Measurements from ENCODE around the gene MED9. TPM values are rescaled to one million over a fixed set of nuclear protein-coding genes. Genes with fewer than 3 reads are reported as not detected.

The MED9 gene
- total and polyA plus RNA-seq, 2 of the 8 experiments (the other 6 are each of a cell fraction or from before 2014, with no cell fraction given), result 15.8 to 19.7 TPM

- Histone ChIP-seq H3K56ac (replicated peaks; ENCODE audit: insufficient read length, low read depth, low read length) (no peak overlapping the region), H4K20me1 (replicated peaks in 1 of 2; ENCODE audit: control insufficient read depth in 1 of 2, insufficient read depth in 2 of 2, low read length in 2 of 2) (no peaks in the 10 kb centered on the region), H3K23ac (ENCODE audit: insufficient read length) (no peak overlapping the region), H2BK120ac (replicated peaks; ENCODE audit: low read depth, low read length) (no peak overlapping the region), H3K79me1 (ENCODE audit: low read depth, low read length) (no peaks in the 10 kb centered on the region), H3K14ac (ENCODE audit: insufficient read length) (no peak overlapping the region), H3K27ac (ENCODE audit: low read depth, low read length) (no peak overlapping the region), H3K9me3 (ENCODE audit: insufficient read depth in 2 of 2, low read depth in 1 of 2, low read length in 1 of 2) (no peaks in the 10 kb centered on the region), H2BK12ac (ENCODE audit: low read depth, low read length) (no peak overlapping the region), H3K4me1 (replicated peaks in 1 of 4; ENCODE audit: control insufficient read depth in 3 of 4, insufficient read depth in 4 of 4, low read length in 3 of 4) (peaks cover 0 to 7% (median 2%) of the 10 kb centered on the region in 4 experiments; a peak in 2 of 7 replicates), H3K4ac (replicated peaks; ENCODE audit: insufficient read length, low read depth, low read length) (no peak overlapping the region), H3K4me3 (ENCODE audit: extremely low read depth in 1 of 4, insufficient read depth in 2 of 4, low read depth in 3 of 4, low read length in 4 of 4) (no peak overlapping the region), H4K91ac (replicated peaks; ENCODE audit: insufficient read length, low read length) (no peak overlapping the region), H3K9ac (replicated peaks in 1 of 4; ENCODE audit: extremely low read depth in 1 of 4, low read depth in 3 of 4, low read length in 3 of 4) (no peak overlapping the region), H3K18ac (ENCODE audit: extremely low read depth, low read length) (no peak overlapping the region), H2BK20ac (ENCODE audit: low read length) (no peak overlapping the region), H4K5ac (ENCODE audit: insufficient read length, low read depth, low read length) (no peak overlapping the region), H2BK15ac (ENCODE audit: low read length) (no peak overlapping the region), H2AK5ac (ENCODE audit: low read depth, low read length) (no peak overlapping the region), H2AFZ (ENCODE audit: low read length) (no peak overlapping the region), H3K23me2 (ENCODE audit: low read depth, low read length) (no peaks in the 10 kb centered on the region), H3K27me3 (replicated peaks in 1 of 4; ENCODE audit: control insufficient read depth in 3 of 4, extremely low read depth in 1 of 4, insufficient read depth in 3 of 4, low read length in 3 of 4) (peaks cover 0 to 3% (median 0%) of the 10 kb centered on the region in 4 experiments; a peak in 2 of 7 replicates), H3K4me2 (ENCODE audit: insufficient read depth in 1 of 2, low read depth in 2 of 2, low read length in 2 of 2) (no peak overlapping the region), H3K79me2 (ENCODE audit: control insufficient read depth in 1 of 2, insufficient read depth in 2 of 2, low read length in 2 of 2) (no peaks in the 10 kb centered on the region), H2BK5ac (ENCODE audit: low read depth, low read length) (no peak overlapping the region), H3K36me3 (ENCODE audit: control insufficient read depth in 2 of 4, insufficient read depth in 4 of 4, low read length in 3 of 4) (no peaks in the 10 kb centered on the region), H4K8ac (ENCODE audit: extremely low read depth, insufficient read depth, low read length) (no peak overlapping the region)
- ChIA-PET POLR2A (ENCODE audit: partially characterized antibody) (no interaction called here), CTCF (ENCODE audit: partially characterized antibody) (interaction anchor here (1.7 to 4.6 kb wide), 4 partner anchors 8 to 82 kb away, joined by 5 to 22 read pairs (median 18); no protein-coding TSS in a partner anchor)
- DNase-seq (ENCODE audit: low read depth in 1 of 2, low spot score in 2 of 2), result no peak
- FAIRE-seq, result no peak
- 95% methylated on average over 9 of the region's 9 CpGs; no CpG with 5 or more reads in 1 of the 2 experiments for WGBS, 2 experiments (ENCODE audit: extremely low coverage in 1 of 2, insufficient coverage in 1 of 2, insufficient read length in 1 of 2, insufficient replicate concordance in 2 of 2, low coverage in 1 of 2, low lambda C conversion rate in 2 of 2, missing lambda C conversion rate in 1 of 2)
- TF ChIP-seq EGR1 (IDR thresholded peaks at IDR 0.05; ENCODE audit: borderline replicate concordance, low read depth, low read length) (no peak), TBP (IDR thresholded peaks at IDR 0.05; ENCODE audit: low read depth, low read length) (no peak), CTCF (IDR thresholded peaks at IDR 0.05; ENCODE audit: control extremely low read depth in 1 of 3, insufficient read depth in 1 of 3, low read depth in 1 of 3, low read length in 3 of 3) (no peak), BACH1 (IDR thresholded peaks at IDR 0.05; ENCODE audit: low read length) (no peak), SIRT6 (IDR thresholded peaks at IDR 0.05; ENCODE audit: low read length) (no peak), SP1 (IDR thresholded peaks at IDR 0.05; ENCODE audit: low read depth, low read length) (no peak), JUND (IDR thresholded peaks at IDR 0.05; ENCODE audit: low read length) (no peak), E2F6 (IDR thresholded peaks at IDR 0.05) (no peak), SRF (IDR thresholded peaks at IDR 0.05; ENCODE audit: low read depth, low read length) (no peak), CHD2 (IDR thresholded peaks at IDR 0.05; ENCODE audit: low read length) (no peak)
These were observed 39.3 kb upstream of the MED9 start for GRCh38 chr17:17437461-17437860.
